Activated T-helper 1 cell treated with anti-CD3 and anti-CD28 coated beads, Interleukin-12 subunit alpha, Interleukin-12 subunit beta, Interleukin-2, Interleukin-4 antibody, amounts not matched to agents 30 ng/mL and 10 ng/mL and 1 ng/mL, durations not matched to agents 14 hours and 24 hours and 36 hours (primary cell): Measurements from ENCODE around the gene TARS2. TPM values are rescaled to one million over a fixed set of nuclear protein-coding genes. Genes with fewer than 3 reads are reported as not detected.

Experiments used
- DNase-seq: peaks from one replicate; pipeline ENCODE4 v3.0.0; 2021; ENCODE audit warnings: low spot score
- H3K27ac Mint-ChIP-seq: one replicate; pipeline ENCODE4 v1.8.0; 2021; ENCODE audit warnings: mild to moderate bottlenecking, mixed read lengths
- H3K27me3 Mint-ChIP-seq: one replicate; pipeline ENCODE4 v1.8.0; 2022; ENCODE audit warnings: mild to moderate bottlenecking, moderate library complexity, mixed read lengths; ENCODE audit not compliant: insufficient read depth
- H3K36me3 Mint-ChIP-seq: one replicate; pipeline ENCODE4 v1.8.0; 2021; ENCODE audit warnings: low read depth, mixed read lengths
- H3K4me1 Mint-ChIP-seq: one replicate; pipeline ENCODE4 v1.8.0; 2021; ENCODE audit warnings: low read depth, mixed read lengths
- H3K4me3 Mint-ChIP-seq: one replicate; pipeline ENCODE4 v1.8.0; 2021; ENCODE audit warnings: mild to moderate bottlenecking, moderate library complexity, mixed read lengths
- H3K9me3 Mint-ChIP-seq: one replicate; pipeline ENCODE4 v1.8.0; 2021; ENCODE audit warnings: mixed read lengths
- intact Hi-C: fragments of 100-400 bp; cut with micrococcal nuclease; formaldehyde crosslinking; loops from one replicate; pipeline ENCODE4 v1.15.1; 2024
- total RNA-seq: library from RNA; stranded (reverse); gene quantifications from 2 replicates; pipeline ENCODE4 v1.2.3, GENCODE V29; 2022

The TARS2 gene
- total RNA-seq, 1 donor from 2014 or later: 77.4 TPM

GRCh38 chr1:150557065-150557600 is 69.9 kb downstream of the TARS2 start:
- Mint-ChIP-seq H3K4me1 (peaks cover 28% of the 10 kb centered on the region), H3K4me3 (no peak overlapping the region), H3K36me3 (peaks cover 5% of the 10 kb centered on the region), H3K27ac (no peak overlapping the region), H3K9me3 (no peaks in the 10 kb centered on the region), H3K27me3 (no peaks in the 10 kb centered on the region)
- intact Hi-C loops: no loop called here
- DNase-seq: no peak

Other genes with a start within 250 kb of the TARS2 start
- gene CA14, start 229.6 kb upstream of the TARS2 start, total RNA-seq: not detected in 2 replicates
- gene APH1A, start 218.4 kb upstream of the TARS2 start, total RNA-seq: 102 and 111 TPM in 2 replicates
- 1.6 TPM in 2 replicates for gene C1orf54, start 214.6 kb upstream of the TARS2 start, total RNA-seq
- gene CIART, start 204.9 kb upstream of the TARS2 start, total RNA-seq: 3.4 TPM in 2 replicates
- 81.4 and 85.2 TPM in 2 replicates for gene MRPS21, start 193.6 kb upstream of the TARS2 start, total RNA-seq
- gene PRPF3, start 165.9 kb upstream of the TARS2 start, total RNA-seq: 92.7 and 98.5 TPM in 2 replicates
- gene RPRD2, start 123.3 kb upstream of the TARS2 start, total RNA-seq: 24.4 and 24.7 TPM in 2 replicates
- gene ECM1, start 20.7 kb downstream of the TARS2 start, total RNA-seq: 1.9 and 2.6 TPM in 2 replicates
- not detected in 2 replicates for gene FALEC, start 28.3 kb downstream of the TARS2 start, total RNA-seq
- 1.2 and 1.3 TPM in 2 replicates for gene ADAMTSL4, start 62.0 kb downstream of the TARS2 start, total RNA-seq
- gene MCL1, start 92.2 kb downstream of the TARS2 start, total RNA-seq: 311 and 317 TPM in 2 replicates
- gene ENSA, start 142.2 kb downstream of the TARS2 start, total RNA-seq: 282 and 285 TPM in 2 replicates
- gene GOLPH3L, start 209.7 kb downstream of the TARS2 start, total RNA-seq: 19.1 and 20.5 TPM in 2 replicates
- not detected in 2 replicates for gene HORMAD1, start 233.5 kb downstream of the TARS2 start, total RNA-seq